ENCODE measurements around the gene CYP4V2.

The CYP4V2 gene

DNA sequence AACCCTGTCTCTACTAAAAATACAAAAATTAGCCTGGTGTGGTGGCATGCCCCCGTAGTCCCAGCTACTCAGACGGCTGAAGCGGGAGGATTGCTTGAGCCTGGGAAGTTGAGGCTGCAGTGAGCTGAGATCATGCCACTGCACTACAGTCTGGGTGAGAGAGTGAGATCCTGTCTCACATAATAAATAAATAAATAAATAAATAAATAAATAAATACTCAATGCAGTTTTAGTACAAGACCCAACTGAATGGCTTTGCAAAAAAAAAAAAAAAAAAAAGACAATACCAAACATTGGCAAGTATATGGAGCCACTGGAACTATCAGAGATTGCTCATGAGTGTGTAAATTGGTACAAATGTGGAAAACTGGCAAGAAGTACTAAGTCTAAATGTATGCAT lies 3.3 kb upstream of the CYP4V2 start:
- DNase-seq (ENCODE audit: low read depth in 3 of 3) = no peak

DNA sequence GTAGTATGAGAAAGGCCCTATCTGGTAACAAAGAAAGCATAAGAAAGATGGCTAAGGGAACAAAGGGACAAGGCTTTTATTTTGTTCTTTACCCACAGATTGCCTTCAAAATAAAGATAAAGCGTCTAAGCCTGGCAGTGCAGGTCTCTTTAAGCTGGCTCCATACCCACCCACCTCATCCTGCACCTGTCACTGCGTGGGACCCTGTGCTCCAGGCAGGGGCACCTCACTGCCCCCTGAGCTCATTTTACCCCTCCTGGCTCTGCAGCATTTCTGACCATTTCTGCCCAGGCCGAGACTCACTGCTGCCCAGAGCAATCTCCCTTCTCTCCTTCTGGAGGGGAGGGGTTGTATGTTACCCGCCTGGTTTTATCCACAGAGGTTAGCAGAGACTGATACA lies 1.7 kb upstream of the CYP4V2 start:
- DNase-seq (ENCODE audit: low read depth in 3 of 3) = no peak

DNA sequence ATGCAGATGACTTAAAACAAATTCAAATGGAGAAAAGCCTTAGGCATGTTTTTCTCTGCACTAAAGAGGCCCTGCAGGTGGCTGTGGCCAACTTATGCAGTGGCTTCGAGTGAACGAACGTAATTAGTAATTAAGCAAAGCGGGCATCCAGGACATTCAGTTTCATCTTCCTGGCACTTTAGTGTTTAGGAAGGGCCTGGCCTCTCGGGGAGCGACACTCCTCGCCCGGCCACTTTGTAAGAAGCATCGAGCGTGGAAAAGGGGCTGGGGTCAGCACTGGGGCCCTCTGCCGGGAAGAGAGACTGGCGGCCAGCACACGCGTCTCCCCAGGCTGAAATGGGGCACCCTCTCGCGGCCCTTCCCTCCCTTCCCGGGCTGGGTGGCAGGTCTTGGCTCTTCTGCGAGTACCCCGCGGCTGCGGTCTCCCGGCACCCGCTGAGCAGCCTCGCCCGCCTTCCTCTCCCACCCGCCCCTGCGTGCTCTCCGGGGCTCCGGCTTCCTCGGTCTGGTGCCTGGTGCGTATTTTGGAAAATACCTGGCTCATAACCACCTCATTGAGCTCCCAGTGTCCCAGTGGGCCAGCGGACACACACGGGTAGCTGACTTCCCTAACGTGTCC lies 677 bp upstream of the CYP4V2 start:
- peak in 2 of 3 experiments; percentile 4 to 21 for DNase-seq (ENCODE audit: low read depth in 3 of 3)

DNA sequence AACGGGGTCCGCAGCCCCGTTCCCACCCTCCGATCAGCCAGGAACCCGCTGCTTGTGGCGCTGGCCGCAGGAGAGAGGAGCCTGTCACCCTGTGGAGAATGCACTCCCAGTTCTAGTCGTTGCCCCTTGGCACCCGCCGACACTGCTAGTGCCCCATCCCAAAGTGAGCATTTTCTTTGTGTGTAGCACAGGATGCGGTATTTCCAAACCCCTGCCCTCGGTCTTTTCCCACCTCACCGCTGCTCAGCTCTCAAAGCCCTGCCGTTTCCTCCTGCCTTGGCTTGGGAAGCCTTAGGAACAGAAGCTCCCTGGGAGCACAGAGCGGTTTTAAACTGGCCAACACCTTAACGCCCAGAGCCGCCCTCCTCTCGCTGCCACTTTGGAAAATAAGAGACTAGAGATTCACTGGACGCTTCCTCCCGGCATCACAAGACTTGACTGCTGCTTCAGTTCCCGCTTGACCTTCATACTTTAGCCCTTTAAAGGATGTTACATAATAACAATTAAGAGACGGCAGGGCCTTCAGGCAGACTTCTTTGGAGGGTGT lies 772 bp downstream of the CYP4V2 start:
- DNase-seq (ENCODE audit: low read depth in 3 of 3) = no peak

DNA sequence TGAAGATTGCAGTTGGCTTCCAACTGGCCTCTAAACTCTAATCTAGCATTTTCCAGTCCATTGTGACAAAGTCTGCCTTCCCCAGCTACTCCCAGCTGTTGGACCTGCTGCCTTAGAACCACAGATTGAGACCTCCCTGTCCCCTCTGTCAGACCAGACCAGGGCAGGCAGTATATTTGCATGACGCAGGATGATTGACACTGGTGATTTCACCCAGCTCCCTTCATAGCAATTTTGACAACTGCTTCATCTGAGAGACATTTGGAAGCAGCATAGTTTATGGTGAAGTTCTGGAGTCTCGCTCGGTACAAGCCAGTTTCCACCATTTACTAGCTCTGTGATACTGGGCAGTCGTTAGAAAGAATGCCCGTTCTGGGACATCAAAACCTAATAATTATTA lies 2.5 kb downstream of the CYP4V2 start:
- no peak for DNase-seq (ENCODE audit: low read depth in 3 of 3)

DNA sequence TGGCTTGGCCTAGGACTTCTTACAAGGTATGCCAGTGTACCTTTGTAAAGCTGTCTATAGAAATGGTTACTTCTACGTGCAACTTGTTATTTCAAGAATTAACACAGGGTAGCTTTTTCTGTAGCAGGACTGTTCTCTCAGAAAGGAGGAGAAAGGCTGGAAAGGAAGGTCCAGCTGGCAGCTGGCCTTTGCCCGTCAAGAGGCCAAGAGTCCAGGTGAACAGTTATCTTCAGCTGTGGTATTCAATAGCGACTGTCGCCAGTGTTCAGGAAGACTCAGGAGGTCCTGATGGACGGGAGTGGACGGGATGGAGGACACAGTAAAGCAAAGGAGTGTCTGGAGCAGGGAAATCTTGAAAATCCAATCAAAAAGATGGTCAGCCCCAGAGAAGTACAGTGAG lies 4.7 kb downstream of the CYP4V2 start:
- no peak for DNase-seq (ENCODE audit: low read depth in 3 of 3)

DNA sequence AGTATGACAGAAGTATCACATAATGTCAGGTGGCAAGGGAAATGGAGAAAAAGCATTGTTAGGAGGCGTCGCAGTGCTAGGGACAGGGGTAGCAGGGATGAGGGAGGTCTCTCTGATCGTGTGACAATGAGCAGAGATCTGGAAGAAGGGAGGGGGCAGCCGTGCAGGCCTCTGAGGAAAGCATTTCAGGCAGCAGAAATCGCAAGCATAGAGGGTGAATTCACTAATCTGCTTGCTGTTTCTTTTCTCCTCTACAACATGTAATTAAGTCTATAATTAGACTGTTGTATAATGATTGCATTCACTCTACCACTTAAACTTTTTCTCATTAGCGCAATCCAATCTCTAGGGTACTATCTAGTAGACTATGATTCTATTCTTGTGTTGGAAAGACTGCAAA lies 9.1 kb downstream of the CYP4V2 start:
- no peak for DNase-seq (ENCODE audit: low read depth in 3 of 3)

DNA sequence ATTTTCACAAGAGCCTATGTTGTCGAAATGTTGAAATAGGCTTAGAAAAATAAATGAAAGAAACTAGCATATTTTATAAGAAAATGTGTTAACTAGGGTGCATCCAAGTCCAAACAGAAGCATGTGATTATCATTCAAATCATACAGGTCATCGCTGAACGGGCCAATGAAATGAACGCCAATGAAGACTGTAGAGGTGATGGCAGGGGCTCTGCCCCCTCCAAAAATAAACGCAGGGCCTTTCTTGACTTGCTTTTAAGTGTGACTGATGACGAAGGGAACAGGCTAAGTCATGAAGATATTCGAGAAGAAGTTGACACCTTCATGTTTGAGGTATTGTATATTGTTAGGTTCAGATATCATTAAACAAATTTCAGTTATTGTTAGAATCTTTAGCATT lies 9.6 kb downstream of the CYP4V2 start:
- no peak for DNase-seq (ENCODE audit: low read depth in 3 of 3)

DNA sequence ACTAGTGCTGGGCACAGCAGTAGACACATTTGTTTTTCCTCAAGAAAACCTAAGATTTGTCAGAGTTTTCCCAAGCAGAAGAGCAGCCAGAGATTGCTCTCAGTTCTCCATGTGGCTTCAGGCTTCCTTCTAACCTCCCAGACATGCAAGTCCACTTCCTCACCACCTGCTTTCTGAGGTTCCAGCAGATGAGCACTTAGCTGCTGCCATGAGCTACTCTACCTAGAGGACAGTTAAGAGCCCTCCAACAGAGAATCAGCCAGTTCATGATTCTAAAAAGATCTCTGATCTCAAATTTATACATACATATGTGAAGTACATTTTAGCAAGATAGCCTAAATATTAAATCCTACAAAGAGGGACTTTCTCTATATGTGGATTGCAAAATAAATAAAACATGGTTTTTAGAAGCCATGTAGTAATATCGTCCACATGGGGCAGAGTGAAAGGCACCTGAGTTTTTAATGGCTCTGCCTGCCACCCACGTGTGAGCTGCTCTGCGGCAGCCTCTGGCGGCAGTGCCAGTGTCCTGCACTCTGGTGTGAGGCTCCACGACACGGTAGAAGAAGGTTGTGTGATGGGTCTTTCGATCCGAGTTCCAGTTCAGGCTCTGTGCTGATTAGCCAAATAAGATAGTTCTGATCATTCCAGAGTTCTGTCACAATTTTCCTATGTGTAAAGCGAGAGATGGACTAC lies 10.3 kb downstream of the CYP4V2 start:
- peak in 2 of 3 experiments; percentile 17 to 50 for DNase-seq (ENCODE audit: low read depth in 3 of 3)

DNA sequence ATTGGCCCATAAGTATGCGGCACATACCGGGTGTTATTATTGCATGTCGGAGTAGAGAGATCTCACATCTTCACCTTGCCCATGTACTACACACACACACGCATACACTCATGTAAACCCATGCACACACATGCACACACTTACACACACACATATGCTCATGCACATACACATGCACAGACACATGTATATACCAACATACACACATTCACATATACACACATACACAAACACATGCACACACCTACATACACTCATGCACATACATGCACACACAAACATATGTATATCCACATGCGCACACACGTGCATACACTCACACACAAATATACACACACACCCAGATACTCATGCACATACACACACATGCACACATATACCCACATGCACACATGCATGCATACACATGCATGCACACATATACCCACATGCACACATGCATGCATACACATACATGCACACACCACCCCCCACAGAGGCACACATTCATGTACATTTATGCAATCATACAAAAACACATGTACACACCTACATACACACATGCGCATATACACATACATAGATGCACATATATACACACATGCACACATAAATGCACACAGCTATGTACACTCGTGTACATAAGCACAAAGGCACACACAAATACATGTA lies 11.2 kb downstream of the CYP4V2 start:
- DNase-seq (ENCODE audit: low read depth in 3 of 3) = no peak

DNA sequence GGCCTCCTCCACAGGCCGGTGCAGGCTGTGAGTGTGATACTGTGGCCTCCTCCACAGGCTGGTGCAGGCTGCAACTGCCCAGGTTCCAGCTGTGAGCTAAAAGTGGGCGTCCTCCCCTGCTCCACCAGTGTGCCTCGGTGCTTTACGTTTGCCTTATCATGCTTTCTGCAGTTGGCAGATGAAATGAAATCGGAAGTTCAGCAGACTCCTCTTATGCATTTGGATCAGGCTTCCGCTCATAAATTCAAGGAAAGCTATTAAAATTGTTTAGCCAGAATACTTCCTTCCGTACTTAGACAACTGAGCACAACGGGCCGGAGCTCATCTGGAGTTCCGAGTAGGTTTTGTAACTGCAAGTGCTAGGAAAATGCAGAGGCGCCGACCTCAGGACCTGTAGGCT lies 12.0 kb downstream of the CYP4V2 start:
- DNase-seq (ENCODE audit: low read depth in 3 of 3) = no peak

DNA sequence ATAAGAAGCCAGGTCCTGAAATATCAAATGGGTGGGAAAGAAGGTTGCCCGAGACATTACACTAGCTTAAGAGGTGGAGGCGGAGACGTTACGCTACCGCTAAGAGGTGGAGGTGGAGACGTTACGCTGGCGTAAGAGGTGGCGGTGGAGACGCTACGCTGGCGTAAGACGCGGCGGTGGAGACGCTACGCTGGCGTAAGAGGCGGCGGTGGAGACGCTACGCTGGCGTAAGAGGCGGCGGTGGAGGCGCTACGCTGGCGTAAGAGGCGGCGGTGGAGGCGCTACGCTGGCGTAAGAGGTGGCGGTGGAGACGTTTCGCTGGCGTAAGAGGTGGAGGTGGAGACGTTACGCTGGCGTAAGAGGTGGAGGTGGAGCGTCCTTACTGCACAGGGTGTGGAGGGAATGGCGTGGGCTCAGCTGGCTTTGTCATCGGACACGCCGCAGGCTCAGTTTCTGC lies 12.8 kb downstream of the CYP4V2 start:
- DNase-seq (ENCODE audit: low read depth in 3 of 3) = peak in 2 of 3 experiments; percentile 43 to 59

DNA sequence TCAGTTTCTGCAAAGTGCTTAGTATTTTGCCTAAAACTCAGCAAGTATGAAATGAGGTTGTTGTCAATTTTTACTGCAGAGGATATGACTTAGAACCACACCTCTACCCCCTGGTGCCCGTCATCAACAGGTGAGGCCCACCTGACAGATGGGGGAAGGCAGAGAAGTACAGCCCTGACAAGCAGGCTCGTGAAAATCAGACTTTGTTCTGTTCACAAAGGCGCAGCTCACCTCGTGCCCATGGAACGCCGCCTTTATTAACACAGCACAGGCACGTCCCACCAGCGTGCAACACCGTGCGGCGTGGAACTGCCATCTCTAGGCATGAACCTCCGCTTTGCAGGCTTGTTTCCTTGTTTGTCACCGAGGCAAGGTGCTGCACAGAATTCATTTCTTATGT lies 13.3 kb downstream of the CYP4V2 start:
- DNase-seq (ENCODE audit: low read depth in 3 of 3) = no peak

DNA sequence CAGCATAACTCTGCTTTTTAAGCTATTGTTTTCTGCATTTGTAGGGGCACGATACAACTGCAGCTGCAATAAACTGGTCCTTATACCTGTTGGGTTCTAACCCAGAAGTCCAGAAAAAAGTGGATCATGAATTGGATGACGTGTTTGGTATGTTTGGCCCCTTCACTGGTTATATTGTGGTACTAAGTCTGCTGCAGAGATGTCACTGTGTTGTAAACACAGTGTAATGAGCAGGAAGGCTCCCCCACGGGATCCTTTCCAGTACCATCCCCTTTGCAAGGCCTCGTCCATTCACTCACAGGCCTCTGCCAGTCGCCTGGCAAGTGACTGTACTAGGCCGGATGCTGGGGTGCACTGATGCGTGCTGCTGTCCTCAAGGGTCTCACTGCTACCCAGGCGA lies 13.8 kb downstream of the CYP4V2 start:
- no peak for DNase-seq (ENCODE audit: low read depth in 3 of 3)

DNA sequence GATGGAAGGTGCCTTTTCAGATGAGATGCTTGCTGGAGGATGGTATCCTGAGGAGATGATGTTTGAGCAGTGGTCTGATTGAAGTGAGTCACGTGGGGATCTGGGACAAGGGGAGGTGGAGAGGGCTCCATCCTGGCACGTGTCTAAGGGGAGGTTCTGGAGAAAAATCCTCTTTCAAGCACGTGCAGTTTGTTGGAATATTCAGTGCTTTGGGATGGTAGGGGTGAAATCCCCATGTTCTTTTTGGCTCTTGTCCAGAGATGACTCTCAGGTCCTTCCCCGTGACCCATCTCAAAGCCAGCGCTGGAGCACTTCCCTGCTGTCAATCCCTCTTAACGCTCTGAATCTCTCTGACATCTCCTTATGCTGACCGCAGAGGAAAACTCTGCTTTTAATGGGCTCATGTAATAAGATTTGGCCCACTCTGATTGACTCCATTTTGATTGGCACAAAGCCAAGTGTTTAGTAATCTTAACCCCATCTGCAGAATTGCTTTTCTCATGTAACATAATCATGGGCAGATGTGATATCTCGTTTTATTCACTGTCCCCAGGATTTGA lies 25.2 kb downstream of the CYP4V2 start:
- DNase-seq (ENCODE audit: low read depth in 3 of 3) = no peak

DNA sequence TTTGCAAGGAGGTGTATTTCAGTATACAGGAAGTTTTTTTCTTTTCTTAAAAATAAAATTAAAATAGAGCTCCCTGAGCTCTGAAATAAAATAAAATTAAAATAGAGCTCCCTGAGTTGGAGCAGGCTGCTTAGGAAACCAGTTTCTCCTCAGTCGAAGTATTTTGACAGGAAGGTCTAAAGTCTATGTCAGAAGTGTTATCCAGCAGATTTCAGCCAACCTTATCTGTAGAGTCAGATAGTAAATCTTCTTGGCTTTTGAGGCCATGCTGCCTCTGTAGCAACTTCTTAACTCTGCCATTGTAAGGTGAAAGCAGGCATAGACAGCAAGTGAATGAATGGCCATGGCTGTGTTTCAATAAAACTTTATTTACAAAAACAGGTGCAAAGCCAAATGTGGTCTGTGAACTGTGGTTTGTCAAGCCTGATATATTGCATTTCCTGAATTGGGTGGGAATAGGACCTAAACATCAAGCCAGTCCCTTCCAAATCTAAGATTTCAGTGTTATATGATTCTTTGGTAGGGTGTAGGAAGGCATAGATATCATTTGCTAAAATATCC lies 26.4 kb downstream of the CYP4V2 start:
- DNase-seq (ENCODE audit: low read depth in 3 of 3) = no peak

DNA sequence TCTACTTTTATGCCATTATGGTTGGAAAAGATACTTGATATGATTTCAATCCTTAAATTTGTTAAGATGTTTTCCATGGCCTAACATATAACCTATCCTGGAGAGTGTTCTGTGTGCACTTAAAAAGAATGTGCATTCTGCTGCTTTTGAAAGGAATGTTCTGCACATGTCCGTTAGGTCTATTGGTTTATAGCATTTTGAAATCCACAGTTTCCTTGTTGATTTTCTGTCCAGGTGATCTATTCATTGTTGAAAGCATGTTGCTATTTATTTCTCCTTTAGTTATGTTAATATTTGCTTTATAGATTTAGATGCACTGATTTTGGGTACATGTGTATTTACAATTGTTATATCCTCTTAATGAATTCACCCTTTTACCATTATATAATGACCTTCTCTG lies 30.3 kb downstream of the CYP4V2 start:
- DNase-seq (ENCODE audit: low read depth in 3 of 3) = no peak

DNA sequence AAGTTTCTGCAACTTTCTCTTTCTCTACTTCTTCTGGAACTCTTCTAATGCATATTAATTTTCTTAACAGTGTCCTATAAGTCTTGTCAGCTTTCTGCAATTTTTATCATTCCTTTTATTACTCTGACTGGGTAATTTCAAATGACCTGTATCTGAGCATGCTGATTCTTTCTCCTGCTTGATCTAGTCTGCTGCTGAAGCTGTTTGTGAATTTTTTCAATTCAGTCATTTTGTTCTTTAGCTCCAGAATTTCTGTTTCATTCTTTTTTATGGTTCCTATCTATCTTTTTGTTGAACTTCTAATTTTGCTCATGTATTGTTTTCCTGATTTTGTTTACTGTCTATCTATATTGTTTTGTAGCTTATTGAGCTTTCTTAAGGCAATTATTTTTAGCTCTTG lies 34.5 kb downstream of the CYP4V2 start:
- DNase-seq (ENCODE audit: low read depth in 3 of 3) = no peak

DNA sequence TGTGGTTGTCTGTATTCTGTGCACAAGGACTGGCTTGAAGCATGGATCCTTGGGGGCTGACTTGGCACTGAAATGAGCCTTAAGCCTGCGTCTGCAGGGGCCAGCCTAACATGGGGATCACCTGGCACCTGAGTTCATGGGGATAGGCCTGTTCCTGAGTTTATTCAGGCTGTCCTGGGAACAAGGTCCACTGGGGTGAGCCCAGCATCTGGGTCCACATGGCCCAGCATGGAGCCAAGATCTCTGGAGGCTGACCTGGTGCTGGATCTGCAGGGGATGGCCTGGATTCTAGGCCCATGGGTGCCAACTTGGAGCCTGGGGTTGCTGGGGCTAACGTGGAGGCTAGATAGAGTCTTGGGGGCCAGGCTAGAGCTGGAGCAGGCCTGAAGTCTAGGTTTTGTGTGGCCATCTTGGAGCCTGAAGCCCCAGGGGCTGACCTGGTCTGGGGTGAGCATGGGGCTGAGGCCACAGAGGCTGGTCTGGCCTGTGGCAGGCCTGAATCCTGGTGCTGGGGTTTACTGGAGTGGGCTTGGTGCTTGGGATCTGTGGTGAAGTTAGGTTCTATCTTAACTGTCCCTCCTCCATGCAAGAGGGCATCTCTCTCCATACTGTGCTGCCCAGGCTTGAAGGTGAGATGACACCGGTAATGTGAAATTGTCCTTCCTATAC lies 35.3 kb downstream of the CYP4V2 start:
- DNase-seq (ENCODE audit: low read depth in 3 of 3) = no peak

DNA sequence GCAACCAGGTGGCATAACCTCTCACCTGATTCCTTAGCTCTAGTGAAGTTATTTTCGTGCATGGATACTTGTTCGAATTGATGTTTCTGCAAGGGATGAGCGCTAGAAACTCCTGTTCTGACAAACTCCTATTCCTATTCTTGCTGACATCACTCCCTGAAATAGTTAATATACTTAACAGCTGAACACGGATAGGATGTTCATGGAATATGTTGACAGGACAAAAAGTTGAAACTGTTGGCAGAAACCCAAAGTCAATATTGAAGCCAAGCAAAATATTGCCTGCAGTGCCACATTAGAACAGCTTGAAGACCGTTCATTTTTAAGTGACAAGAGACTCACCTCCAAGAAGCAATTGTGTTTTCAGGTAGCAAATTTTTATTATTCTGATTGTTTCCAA lies 35.9 kb downstream of the CYP4V2 start, which contains the start of gene KLKB1:
Gene KLKB1, plus strand, starts transcription at position 287 of the 400 bp plus-strand sequence. CDS start 689 bp downstream, outside the sequence.
- no peak for DNase-seq (ENCODE audit: low read depth in 3 of 3)

DNA sequence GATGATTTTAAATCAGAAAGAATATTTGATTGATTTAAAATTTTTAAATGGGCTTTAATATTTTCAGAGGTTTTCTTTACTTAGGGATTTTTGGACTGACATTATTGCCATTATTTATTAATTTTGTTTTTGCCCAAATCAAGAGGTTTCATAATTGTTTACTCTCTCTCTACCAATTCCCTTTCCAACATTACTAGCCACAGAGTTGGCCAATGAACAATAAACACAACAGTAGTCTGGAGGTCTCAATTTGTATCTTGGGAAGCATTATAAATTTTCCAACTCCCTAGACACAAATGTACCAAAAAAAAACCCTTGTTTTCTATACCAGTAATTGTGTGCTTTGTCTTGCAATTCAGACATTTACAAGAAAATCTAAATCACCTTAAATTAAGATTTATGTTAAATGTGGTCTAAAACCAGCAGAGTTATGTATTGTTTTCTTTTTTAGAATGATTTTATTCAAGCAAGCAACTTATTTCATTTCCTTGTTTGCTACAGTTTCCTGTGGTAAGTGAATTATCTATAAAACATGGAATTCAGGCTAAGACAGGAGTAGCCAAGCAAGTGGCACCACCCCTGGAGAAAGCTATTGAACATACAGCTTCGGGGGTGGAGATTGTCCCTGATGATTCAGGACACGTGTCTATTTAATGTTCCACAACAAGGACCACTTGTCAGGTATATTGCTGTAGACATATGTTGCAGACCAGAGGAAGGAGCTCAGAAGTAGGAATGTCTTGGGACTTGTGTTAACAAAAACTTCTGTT lies 36.6 kb downstream of the CYP4V2 start:
- no peak for DNase-seq (ENCODE audit: low read depth in 3 of 3)
